Measurements from ENCODE around the gene CAPG. TPM values are rescaled to one million over a fixed set of nuclear protein-coding genes. Genes with fewer than 3 reads are reported as not detected.

CAPG gene, protein sequence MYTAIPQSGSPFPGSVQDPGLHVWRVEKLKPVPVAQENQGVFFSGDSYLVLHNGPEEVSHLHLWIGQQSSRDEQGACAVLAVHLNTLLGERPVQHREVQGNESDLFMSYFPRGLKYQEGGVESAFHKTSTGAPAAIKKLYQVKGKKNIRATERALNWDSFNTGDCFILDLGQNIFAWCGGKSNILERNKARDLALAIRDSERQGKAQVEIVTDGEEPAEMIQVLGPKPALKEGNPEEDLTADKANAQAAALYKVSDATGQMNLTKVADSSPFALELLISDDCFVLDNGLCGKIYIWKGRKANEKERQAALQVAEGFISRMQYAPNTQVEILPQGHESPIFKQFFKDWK
- total RNA-seq (2014; rRNA removed; shearing (Covaris generic)), result 164 and 165 TPM in 2 replicates

DNA sequence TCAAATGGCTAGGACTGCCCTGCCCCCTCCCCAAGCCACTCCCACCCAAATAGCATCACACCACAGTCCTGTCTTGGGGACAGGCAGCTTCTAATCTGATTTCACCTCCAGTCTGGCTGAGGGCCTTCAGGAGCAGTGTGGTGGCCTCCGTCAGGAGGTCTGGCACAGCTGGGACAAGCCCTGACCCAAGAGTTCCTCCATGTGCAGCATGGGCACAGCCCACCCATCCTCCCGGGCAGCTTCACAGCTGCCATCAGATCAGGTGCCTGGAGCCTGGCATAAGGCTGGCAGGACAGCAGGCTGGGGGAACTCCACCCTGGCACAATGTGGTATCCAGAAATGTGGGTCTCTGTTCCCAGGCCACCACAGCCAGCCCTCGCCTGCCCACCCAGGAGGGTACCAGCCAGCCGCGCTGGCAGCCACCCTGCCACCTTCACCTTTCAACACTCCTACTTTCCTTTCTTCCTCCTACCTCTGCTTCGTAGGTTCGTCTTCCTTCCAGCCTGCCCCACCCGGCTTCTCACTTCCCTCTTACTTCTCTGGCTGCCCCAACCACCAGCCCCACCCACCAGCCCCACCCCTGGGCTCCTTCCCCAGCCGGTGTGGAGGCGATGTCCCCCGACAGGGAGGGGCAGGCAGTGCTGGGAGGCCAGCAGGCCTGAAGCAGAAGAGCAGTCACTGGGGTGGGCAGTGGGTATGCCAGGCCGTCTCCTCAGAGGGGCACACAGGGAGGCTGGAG, at the start of gene CAPG:
Gene CAPG, minus strand, starts transcription at position 522 of the 739 bp plus-strand sequence. CDS start 8,221 bp downstream, outside the sequence.

DNA sequence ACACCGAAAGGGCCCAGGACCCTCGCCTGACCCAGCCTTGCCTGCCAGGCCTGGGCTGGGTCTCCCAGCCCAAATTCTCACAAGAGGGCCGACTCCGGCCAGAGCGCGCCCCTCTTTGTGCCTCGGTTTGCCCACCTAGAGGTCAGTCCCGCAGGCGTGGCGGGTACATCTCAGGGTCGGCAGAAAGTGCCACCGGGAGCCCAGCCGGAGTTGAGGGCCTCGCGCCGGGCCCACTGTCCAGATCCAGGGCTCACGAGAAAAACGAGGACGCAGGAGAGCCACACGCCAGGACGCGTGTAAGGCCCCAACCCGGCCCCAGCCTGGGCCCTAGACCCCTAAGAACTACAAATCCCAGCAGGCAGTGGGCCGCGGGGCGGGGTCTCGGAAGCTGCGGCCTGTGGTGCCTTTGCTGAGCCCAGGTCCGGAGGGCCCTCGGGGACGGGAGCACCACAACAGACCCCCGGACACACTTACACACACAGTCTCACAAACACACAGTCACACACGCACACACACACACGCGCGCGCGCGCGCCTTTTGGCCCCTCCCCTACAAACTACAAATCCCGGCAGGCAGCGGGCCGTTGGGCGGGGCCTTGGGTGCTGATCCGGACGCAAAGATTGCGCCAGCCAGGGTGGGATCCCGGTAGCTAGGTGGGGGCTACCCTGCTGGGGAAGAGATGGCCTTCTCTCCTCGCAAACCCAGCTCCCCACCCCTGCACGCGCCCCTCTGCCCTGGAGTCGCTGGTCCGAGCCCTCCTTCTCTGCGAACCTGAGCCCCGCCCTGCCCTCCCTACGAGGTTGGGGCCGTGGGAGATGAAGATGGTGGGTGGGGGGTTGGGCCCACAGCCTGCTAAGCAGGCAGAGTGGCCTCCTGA, 8.2 kb upstream of the CAPG start, which contains the start of gene SH2D6:
Gene SH2D6, plus strand, starts transcription at position 583 of the 877 bp plus-strand sequence. CDS start 10,752 bp downstream, outside the sequence.

DNA sequence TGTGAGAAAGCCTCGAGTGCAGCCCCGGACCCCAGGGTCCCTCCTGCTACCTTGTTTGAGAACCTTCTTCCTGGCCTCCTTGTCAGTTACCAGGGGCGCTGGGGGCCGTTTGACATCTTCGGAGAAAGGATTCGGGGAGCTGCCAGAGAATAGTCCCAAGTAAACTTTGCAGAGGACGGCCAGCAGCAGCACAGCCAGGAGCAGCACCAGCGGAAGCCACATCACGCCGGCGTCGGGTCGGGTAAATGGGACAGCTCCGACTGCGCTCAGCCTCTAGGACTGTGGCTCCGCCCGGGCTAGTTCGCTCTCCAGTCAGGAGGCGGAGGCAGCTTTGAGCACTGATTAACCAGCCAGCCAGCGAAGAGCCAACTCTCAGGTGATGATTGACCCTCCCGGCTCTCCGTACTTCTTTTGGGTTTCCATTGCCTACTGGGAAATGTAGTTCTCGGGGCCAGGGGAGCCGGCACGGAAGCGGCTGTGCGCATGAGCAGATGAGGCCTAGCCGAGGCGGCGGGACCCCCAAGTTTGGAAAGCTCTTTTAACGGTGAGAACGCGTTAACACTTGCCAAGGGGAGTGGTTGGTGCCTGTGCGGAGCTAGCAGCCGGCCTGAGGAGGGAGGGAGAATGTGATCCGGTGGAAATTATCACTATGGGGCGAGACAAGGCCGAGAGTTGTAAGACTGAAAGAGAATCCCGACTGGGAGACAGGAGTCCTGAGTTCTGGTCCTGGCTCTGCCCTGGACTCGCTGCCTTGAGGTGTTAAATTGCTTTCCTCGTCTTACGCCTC, 55.7 kb downstream of the CAPG start, which contains the start of the genes ELMOD3 and RETSAT:
Gene ELMOD3, plus strand, starts transcription at position 484 of the 787 bp plus-strand sequence. CDS start 2,430 bp downstream, outside the sequence.
Gene RETSAT, minus strand, starts transcription at position 243 of the 787 bp plus-strand sequence. Its CDS starts 21 bp downstream, at position 222.

Small RNA genes within 50 kb of the gene (small RNA-seq; reads per million reads assigned to genes)
- gene AC062037.1 (not detected), gene AC062037.2 (not detected), gene RF00019 (not detected), gene RN7SL113P (not detected), gene RN7SL251P (not detected)

Other genes with a start within 250 kb of the CAPG start
- 93.8 and 94.8 TPM in 2 replicates for gene TGOLN2, start 82.4 kb downstream of the CAPG start, total RNA-seq (2014; rRNA removed; shearing (Covaris generic))
- 24.2 and 24.9 TPM in 2 replicates for gene RETSAT, start 55.8 kb downstream of the CAPG start, total RNA-seq (2014; rRNA removed; shearing (Covaris generic))
- gene ELMOD3, start 55.6 kb downstream of the CAPG start, total RNA-seq (2014; rRNA removed; shearing (Covaris generic)), result 7.8 and 11.9 TPM in 2 replicates
- 0.24 and 0.60 TPM in 2 replicates for gene SH2D6, start 8.3 kb upstream of the CAPG start, total RNA-seq (2014; rRNA removed; shearing (Covaris generic))
- 188 and 191 TPM in 2 replicates for gene MAT2A, start 128.8 kb upstream of the CAPG start, total RNA-seq (2014; rRNA removed; shearing (Covaris generic))
- gene GGCX, start 151.1 kb upstream of the CAPG start, total RNA-seq (2014; rRNA removed; shearing (Covaris generic)), result 36.9 and 40.5 TPM in 2 replicates
- 21.2 and 22.0 TPM in 2 replicates for gene VAMP8, start 167.2 kb upstream of the CAPG start, total RNA-seq (2014; rRNA removed; shearing (Covaris generic))
- 31.3 and 38.8 TPM in 2 replicates for gene VAMP5, start 174.1 kb upstream of the CAPG start, total RNA-seq (2014; rRNA removed; shearing (Covaris generic))
- gene RNF181, start 185.4 kb upstream of the CAPG start, total RNA-seq (2014; rRNA removed; shearing (Covaris generic)), result 137 and 156 TPM in 2 replicates
- gene TMEM150A, start 192.3 kb upstream of the CAPG start, total RNA-seq (2014; rRNA removed; shearing (Covaris generic)), result 5.5 and 7.2 TPM in 2 replicates
- 31.9 and 33.1 TPM in 2 replicates for gene C2orf68, start 201.7 kb upstream of the CAPG start, total RNA-seq (2014; rRNA removed; shearing (Covaris generic))
- gene USP39, start 205.8 kb upstream of the CAPG start, total RNA-seq (2014; rRNA removed; shearing (Covaris generic)), result 112 and 120 TPM in 2 replicates

Data from A375 (cell line).